ENCODE measurements around the gene UBE2H. TPM values are rescaled to one million over a fixed set of nuclear protein-coding genes. Genes with fewer than 3 reads are reported as not detected.

Gene UBE2H
- total and polyA plus RNA-seq, 2 of the 4 experiments (the other 2 are of a cell fraction) = 34.6 to 49.4 TPM

DNA sequence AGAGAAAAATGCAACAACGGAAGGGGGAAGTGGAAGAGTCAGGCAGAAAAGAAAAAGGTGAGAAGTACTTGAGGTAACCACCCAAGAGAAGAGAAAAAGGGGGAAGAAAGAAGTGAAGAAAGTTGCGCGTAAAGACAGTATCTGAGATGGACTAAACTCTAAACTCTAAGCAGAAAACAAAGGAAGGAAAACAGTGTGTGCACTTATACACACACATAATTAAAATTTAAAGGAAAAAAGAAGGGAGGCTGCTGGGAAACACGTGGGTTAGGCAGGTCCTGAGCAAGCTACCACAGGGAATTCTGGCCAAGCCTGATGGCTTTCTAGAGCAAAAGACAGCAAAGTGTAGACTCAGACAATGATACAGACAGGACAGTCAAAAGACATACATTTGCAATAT is 78.0 kb downstream of the UBE2H start:
- Histone ChIP-seq H2AK5ac (ENCODE audit: low read depth, low read length) (no peak overlapping the region), H4K91ac (ENCODE audit: insufficient read depth, low read depth, low read length) (no peak overlapping the region), H3K4me2 (ENCODE audit: low read depth, low read length) (no peak overlapping the region), H3K4me3 (ENCODE audit: insufficient read depth, low read depth, low read length) (no peak overlapping the region), H3K14ac (replicated peaks; ENCODE audit: low read depth, low read length) (no peak overlapping the region), H2AFZ (replicated peaks; ENCODE audit: low read length, poor library complexity) (no peak overlapping the region), H3K27ac (ENCODE audit: insufficient read depth, low read length) (no peak overlapping the region), H2BK5ac (ENCODE audit: low read depth, low read length, poor library complexity, severe bottlenecking) (no peak overlapping the region), H4K8ac (ENCODE audit: low read depth in 2 of 2, low read length in 2 of 2) (no peak overlapping the region), H3K9ac (ENCODE audit: low read depth, low read length) (no peak overlapping the region), H2BK20ac (ENCODE audit: low read depth, low read length) (no peak overlapping the region), H3K9me3 (ENCODE audit: control insufficient read depth, insufficient read depth, low read length) (no peaks in the 10 kb centered on the region), H4K20me1 (ENCODE audit: insufficient read depth, low read length) (peaks cover 16% of the 10 kb centered on the region; the same call in 1 of the 2 replicates), H3K18ac (ENCODE audit: low read depth, low read length) (no peak overlapping the region), H3K4me1 (ENCODE audit: control insufficient read depth, insufficient read depth, low read length) (peaks cover 10% of the 10 kb centered on the region), H3K9me1 (ENCODE audit: insufficient read depth, low read length) (peaks cover 2% of the 10 kb centered on the region; the same call in 1 of the 2 replicates), H3K23ac (ENCODE audit: low read depth, low read length) (no peak overlapping the region), H3K36me3 (ENCODE audit: control insufficient read depth, insufficient read depth, low read length) (peaks cover 20% of the 10 kb centered on the region), H4K5ac (ENCODE audit: low read depth, low read length) (no peak overlapping the region), H3K79me1 (ENCODE audit: low read depth in 1 of 2, low read length in 2 of 2) (peaks cover 23 to 57% of the 10 kb centered on the region in 2 experiments), H2BK15ac (ENCODE audit: low read depth, low read length) (no peak overlapping the region), H3K56ac (ENCODE audit: extremely low read depth, insufficient read depth, low read length) (no peak overlapping the region), H2BK120ac (ENCODE audit: low read depth, low read length) (no peak overlapping the region), H3K4ac (ENCODE audit: low read depth, low read length) (no peak overlapping the region), H3K27me3 (ENCODE audit: control insufficient read depth, insufficient read depth, low read length) (no peaks in the 10 kb centered on the region), H2AK9ac (replicated peaks; ENCODE audit: low read depth, low read length, poor library complexity) (no peak overlapping the region)
- POLR2A ChIA-PET (ENCODE audit: unreplicated experiment) = interaction anchor here (0.6 kb wide), 1 partner anchor 47 kb away, joined by 8 read pairs; no protein-coding TSS in a partner anchor
- dilution Hi-C loops (cut with HindIII; ENCODE audit: low sequenced_read_pairs, unreplicated experiment) = no loop called here
- CTCF ChIA-PET = no interaction called here
- in situ Hi-C loops (cut with MboI; ENCODE audit: low sequenced_read_pairs) = no loop called here
- TF ChIP-seq BHLHE40 (IDR thresholded peaks at IDR 0.05; ENCODE audit: low read depth, low read length) (no peak), MAZ (IDR thresholded peaks at IDR 0.05; ENCODE audit: borderline replicate concordance, low read depth, low read length) (no peak), RFX5 (IDR thresholded peaks at IDR 0.05; ENCODE audit: low read depth, low read length) (no peak), SMC3 (IDR thresholded peaks at IDR 0.05; ENCODE audit: low read depth, low read length) (no peak), MAFK (IDR thresholded peaks at IDR 0.05; ENCODE audit: low read depth, low read length) (no peak)
- no CpG with 5 or more reads among the region's 4 CpGs for WGBS, 2 experiments (ENCODE audit: extremely low coverage in 2 of 2, insufficient read length in 1 of 2)
- intact Hi-C loops (cut with micrococcal nuclease) = no loop called here
- DNase-seq (no peak), ATAC-seq (ENCODE audit: low read depth) (no peak)
- no TSS peak for BruUV-seq (replicated peaks)

Measured in IMR-90 (cell line).